HG02588 (cell line): ENCODE data around the gene CACNA1A.
"Not testable (repeated sequence)": the region's sequence is repeated elsewhere in the genome, so short reads cannot be mapped to it uniquely, and the experiment has no call there.

Experiments used
- ATAC-seq: cut with Tn5 transposase; IDR thresholded peaks from one replicate; pipeline ENCODE4 v1.9.1; 2021; ENCODE audit warnings: mild to moderate bottlenecking, moderate library complexity; ENCODE audit not compliant: unreplicated experiment

The CACNA1A gene

GRCh38 chr19:13366529-13367143, 139.6 kb downstream of the CACNA1A start:
- no peak for ATAC-seq

GRCh38 chr19:13363954-13364353, 142.3 kb downstream of the CACNA1A start:
- ATAC-seq, result no peak

GRCh38 chr19:13363245-13363644, 143.0 kb downstream of the CACNA1A start:
- no peak for ATAC-seq

- ATAC-seq, result no peak
Observed at GRCh38 chr19:13362668-13363067, 143.6 kb downstream of the CACNA1A start.

- ATAC-seq, result not testable (repeated sequence)
Observed at GRCh38 chr19:13361726-13362125, 144.6 kb downstream of the CACNA1A start.

- no peak for ATAC-seq
Observed at GRCh38 chr19:13356686-13357280, 149.5 kb downstream of the CACNA1A start.

GRCh38 chr19:13356185-13356584, 150.1 kb downstream of the CACNA1A start:
- ATAC-seq, result no peak

GRCh38 chr19:13355356-13355755, 150.9 kb downstream of the CACNA1A start:
- ATAC-seq, result no peak

- ATAC-seq, result no peak
Observed at GRCh38 chr19:13353625-13354024, 152.7 kb downstream of the CACNA1A start.

GRCh38 chr19:13350759-13351158, 155.5 kb downstream of the CACNA1A start:
- no peak for ATAC-seq

- no peak for ATAC-seq
Observed at GRCh38 chr19:13350072-13350471, 156.2 kb downstream of the CACNA1A start.

- no peak for ATAC-seq
Observed at GRCh38 chr19:13347367-13347766, 158.9 kb downstream of the CACNA1A start.

GRCh38 chr19:13343514-13343913, 162.8 kb downstream of the CACNA1A start:
- no peak for ATAC-seq

- ATAC-seq, result no peak
Observed at GRCh38 chr19:13342672-13343071, 163.6 kb downstream of the CACNA1A start.

- ATAC-seq, result no peak
Observed at GRCh38 chr19:13339869-13340268, 166.4 kb downstream of the CACNA1A start.

- no peak for ATAC-seq
Observed at GRCh38 chr19:13337181-13337580, 169.1 kb downstream of the CACNA1A start.

GRCh38 chr19:13334801-13335481, 171.3 kb downstream of the CACNA1A start:
- no peak for ATAC-seq

GRCh38 chr19:13330285-13330684, 176.0 kb downstream of the CACNA1A start:
- ATAC-seq, result no peak

- no peak for ATAC-seq
Observed at GRCh38 chr19:13329766-13330165, 176.5 kb downstream of the CACNA1A start.

GRCh38 chr19:13328241-13328640, 178.0 kb downstream of the CACNA1A start:
- no peak for ATAC-seq

- ATAC-seq, result no peak
Observed at GRCh38 chr19:13319526-13319925, 186.8 kb downstream of the CACNA1A start.

GRCh38 chr19:13318190-13318589, 188.1 kb downstream of the CACNA1A start:
- no peak for ATAC-seq
